GM18858 (cell line): ENCODE measurements around the gene PDF.

ENCODE experiments used
- ATAC-seq: cut with Tn5 transposase; IDR thresholded peaks from one replicate; pipeline ENCODE4 v1.9.1; 2021; ENCODE audit not compliant: unreplicated experiment

The PDF gene

GRCh38 chr16:69340095-69340644 lies 9.8 kb upstream of the PDF start:
- no peak for ATAC-seq

GRCh38 chr16:69339289-69340094 lies 9.1 kb upstream of the PDF start, which contains the start of the genes COG8 and NIP7:
Gene COG8 (minus strand): TSS chr16:69339564. CDS start chr16:69339552, 12 bp downstream.
Gene NIP7 (plus strand): TSS chr16:69339772. CDS start chr16:69339830, 58 bp downstream.
- ATAC-seq: peak; percentile 60

DNA sequence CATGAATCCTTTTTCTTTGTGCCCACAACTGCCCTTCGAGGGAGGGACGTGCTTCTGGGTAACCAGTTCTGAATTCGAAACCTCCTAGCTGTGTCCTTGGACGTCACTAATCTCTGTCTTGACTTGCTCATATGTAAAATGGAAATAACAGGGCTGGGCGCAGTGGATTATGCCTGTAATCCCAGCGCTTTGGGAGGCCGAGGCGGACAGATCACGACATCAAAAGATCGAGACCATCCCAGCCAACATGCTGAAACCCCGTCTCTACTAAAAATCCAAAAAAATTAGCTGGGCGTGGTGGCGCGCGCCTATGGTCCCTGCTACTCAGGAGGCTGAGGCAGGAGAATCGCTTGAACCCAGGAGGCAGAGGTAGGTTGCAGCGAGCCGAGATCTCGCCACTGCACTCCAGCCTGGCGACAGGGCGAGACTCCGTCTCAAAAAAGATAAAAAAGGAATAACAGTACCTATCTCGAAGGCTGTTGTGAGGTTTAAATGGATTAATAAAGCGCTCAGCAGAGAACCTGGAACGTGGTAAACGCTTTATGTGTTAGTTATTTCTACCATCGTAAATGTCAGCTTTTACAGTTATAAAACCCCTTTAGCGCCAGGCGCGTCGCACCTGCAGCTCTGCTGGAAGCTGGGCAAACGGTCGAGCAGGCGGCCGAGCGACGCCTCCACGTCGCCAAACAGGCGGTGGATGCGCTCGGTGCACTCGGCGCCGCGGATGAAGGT lies 8.3 kb upstream of the PDF start:
- no peak for ATAC-seq

DNA sequence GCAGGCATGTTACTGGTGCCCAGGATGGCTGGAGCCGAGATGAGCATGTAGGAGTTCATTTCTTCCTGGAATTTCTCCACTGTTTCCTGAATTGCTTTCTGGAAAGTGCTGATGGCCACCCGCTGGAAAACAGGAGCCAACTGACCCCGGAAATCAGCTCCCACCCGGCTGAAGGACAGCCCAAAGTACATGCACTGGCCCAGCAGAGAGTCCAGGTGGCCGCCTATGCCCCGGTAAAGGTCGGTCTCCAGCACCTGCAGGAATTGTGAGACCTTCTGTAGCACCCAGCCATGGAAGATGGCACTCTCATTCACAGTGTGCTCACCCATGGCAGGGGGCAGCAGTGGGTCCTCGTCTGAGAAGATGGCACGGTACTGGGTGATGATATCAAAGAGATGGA lies 4.3 kb upstream of the PDF start:
- no peak for ATAC-seq

GRCh38 chr16:69329369-69330285 lies 761 bp downstream of the PDF start:
- ATAC-seq: peak; percentile 1

- no peak for ATAC-seq
Observed at GRCh38 chr16:69328854-69329316, 1.5 kb downstream of the PDF start.

- ATAC-seq: no peak
Observed at GRCh38 chr16:69327585-69328310, 2.6 kb downstream of the PDF start.

DNA sequence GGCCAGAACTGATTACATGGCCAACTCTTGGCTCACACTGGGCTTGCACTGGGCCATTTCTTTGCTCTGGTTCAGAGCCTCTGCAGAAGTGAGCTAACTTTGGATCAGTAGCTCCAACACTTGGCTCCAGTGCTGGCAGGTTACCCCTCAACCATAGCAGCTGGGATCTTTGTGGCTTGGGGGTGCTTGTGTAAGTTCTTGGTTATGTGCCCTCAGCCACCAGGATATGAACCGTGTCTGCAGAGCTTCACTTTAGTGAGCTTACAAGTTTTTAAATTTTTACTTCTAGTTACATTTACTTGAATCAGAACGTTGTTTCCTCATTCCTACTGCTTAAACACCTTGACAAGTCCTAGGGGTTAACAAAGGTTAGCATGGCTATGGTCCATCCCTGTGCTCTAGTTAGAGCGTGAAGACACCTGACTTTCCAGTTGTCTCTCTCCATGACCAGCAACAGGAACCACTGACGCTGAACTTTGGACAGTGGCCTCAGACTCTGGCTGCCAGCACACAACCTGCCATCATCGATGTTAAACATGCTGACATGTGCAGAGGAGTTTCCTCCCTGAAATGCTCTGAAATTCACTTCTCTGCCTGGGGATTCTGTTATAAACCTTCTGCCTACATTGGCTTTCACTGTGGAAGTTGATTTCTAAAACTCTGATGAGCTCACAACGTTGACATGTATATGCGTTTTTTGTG lies 4.1 kb downstream of the PDF start:
- ATAC-seq: no peak

DNA sequence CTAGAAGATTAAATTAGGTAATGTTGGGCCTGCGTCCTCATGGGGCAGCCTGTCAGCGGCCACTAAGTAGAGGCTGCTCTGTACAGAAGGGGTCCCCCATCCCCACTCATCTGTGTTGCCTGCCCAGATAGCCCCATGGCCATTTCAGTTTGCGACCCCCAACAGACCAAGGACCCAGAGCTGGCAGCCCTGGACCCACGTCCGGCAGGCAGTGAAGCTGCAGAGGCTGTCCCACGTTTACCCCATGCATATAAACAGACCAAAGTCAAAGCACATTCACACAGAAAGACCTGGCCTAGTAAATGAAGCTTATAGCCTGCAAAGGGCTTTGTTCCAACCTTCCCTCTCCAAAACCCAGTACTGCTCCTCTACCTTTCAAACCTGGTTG lies 4.6 kb downstream of the PDF start:
- ATAC-seq: no peak

- no peak for ATAC-seq
Observed at GRCh38 chr16:69324585-69325253, 5.7 kb downstream of the PDF start.

- no peak for ATAC-seq
Observed at GRCh38 chr16:69324013-69324531, 6.3 kb downstream of the PDF start.

- ATAC-seq: no peak
Observed at GRCh38 chr16:69323415-69323814, 7.0 kb downstream of the PDF start.

- ATAC-seq: no peak
Observed at GRCh38 chr16:69322343-69322742, 8.0 kb downstream of the PDF start.

- ATAC-seq: no peak
Observed at GRCh38 chr16:69321080-69321479, 9.3 kb downstream of the PDF start.

GRCh38 chr16:69320740-69321073 lies 9.7 kb downstream of the PDF start:
- ATAC-seq: no peak

GRCh38 chr16:69319826-69320739 lies 10.3 kb downstream of the PDF start:
- ATAC-seq: no peak

DNA sequence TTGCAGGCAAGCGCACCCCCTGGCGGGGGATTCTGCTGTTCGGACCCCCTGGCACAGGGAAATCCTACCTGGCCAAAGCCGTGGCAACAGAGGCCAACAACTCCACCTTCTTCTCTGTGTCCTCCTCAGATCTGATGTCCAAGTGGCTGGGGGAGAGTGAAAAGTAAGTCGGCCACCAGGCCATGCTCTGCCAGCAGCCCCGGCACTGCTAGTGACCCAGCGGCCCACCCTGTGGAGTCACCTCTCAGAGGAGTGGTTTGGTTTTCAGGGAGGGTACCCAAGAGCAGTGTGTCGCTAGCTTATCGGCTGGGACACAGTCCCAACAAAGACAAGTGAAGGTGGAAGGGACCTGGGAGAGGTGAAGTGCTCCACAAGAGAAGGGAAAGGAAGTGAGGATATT lies 11.0 kb downstream of the PDF start:
- no peak for ATAC-seq

GRCh38 chr16:69318911-69319289 lies 11.5 kb downstream of the PDF start:
- no peak for ATAC-seq
